ENCODE data around the gene CCL21.

GRCh38 chr9:34663303-34663605 lies 46.7 kb downstream of the CCL21 start:
- no peak for TF ChIP-seq ZNF274 (IDR thresholded peaks at IDR 0.05; ENCODE audit: low read depth, low read length)
- no peak for TF ChIP-seq YY1 (IDR thresholded peaks at IDR 0.05; ENCODE audit: insufficient read depth, insufficient read length)

All from NT2/D1 (cell line).